Activated T-helper 9 cell treated with anti-CD3 and anti-CD28 coated beads, Interleukin-2, amount 50 U/mL, for 16 hours (primary cell): ENCODE results near the gene NEIL3.

Experiments used
- DNase-seq: peaks from one replicate; pipeline ENCODE4 v3.0.0-alpha.2; 2020; ENCODE audit warnings: low read depth

The NEIL3 gene

DNA sequence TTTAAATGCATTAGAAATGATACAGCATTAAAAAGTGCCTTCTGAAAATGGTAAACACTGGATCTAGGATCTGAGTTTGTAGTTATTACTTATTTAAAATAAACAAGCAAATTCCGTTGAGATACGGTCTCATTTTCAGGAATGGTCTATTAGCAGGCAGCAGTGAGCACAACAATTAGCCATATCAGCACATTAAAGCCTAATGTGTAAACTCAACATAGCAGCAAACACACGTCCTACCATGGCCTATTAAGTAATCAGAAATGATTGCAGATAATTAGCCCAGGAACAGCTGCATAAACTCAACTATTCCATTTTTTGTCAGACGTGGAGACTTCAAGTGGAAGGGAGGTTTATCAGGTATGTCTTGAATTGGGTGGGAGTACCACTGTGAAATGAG is 61.8 kb downstream of the NEIL3 start:
- no peak for DNase-seq

DNA sequence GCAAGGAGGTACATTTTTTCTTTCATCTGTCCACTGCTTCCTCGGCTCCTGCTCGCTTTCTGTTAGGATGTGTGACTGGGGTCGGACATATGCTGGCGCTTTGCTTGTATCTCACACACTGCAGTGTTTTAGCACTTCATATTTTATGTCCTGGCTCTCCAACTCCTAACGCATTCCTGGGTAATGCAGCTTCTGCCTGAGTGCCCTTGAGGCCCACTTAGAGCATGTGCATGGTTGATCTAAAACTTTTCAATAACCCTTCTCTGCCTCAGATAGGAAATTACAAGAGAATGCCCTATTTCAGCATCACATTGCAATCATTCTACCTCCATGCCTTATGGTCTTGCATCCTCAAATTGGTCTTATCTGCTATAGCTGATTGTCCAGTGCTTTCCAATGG is 65.3 kb downstream of the NEIL3 start:
- no peak for DNase-seq

DNA sequence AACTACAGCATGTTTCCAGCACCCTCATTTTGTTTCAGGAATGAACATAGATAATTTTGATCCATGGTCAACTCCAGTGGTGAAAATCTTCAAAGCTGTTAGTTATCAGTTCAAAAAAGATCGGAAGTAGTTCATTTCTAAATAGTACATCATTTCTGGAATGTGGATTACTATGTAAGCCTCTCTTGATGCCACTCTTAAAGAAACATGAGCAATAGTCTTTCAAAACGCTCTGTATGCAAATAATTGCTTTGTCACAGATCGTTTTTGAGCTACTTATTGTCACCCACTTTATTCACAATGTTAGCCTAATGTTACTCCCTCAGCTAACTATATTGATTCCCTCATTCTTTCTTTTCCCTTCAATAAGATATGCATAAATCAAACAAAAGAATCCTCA is 65.7 kb downstream of the NEIL3 start:
- no peak for DNase-seq

DNA sequence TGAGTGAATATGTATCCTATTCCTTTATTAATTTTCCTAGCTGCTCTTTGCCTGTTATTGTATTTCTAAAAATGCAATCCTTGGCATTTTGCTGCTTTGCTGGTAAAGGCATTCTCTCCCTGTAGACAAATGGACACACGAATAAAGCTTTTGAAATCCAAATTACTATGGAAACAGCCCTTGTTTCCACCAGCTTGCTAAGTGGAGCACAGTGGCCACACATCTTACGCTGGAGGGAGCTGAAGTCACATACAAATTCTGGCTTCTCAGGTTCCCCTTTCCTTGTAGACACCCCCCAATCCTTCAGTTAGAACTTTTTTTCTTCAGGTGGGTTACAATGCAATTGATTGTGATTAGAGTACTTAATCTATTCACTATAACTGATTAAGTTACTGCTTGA is 66.3 kb downstream of the NEIL3 start:
- DNase-seq: no peak

DNA sequence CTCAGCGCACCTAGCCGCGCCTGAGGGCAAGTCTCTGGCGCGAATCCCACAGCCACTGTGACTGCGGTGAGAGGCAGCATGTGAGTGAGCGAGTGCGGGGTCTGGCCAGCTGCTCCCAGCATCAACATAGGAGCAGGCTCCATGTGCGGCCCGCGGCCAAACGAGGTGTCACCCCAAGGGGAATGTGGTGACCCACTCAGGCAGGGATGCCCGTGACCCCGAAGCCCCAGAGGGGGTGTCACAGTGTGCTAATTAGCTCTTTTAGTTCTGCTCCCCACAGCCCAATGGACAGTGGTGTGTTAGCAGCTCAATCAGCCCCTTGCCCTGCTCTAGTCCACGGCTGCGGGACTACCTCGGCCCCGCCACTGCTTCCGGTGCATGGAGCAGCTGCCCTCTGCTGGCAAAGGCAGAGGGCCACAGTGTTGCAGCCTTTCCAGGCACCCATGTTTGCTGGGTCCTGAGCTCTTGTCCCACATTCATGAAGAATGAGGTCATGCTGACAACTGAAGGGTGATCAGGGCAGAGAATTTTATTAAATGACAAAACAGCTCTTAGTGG is 71.1 kb downstream of the NEIL3 start:
- no peak for DNase-seq

DNA sequence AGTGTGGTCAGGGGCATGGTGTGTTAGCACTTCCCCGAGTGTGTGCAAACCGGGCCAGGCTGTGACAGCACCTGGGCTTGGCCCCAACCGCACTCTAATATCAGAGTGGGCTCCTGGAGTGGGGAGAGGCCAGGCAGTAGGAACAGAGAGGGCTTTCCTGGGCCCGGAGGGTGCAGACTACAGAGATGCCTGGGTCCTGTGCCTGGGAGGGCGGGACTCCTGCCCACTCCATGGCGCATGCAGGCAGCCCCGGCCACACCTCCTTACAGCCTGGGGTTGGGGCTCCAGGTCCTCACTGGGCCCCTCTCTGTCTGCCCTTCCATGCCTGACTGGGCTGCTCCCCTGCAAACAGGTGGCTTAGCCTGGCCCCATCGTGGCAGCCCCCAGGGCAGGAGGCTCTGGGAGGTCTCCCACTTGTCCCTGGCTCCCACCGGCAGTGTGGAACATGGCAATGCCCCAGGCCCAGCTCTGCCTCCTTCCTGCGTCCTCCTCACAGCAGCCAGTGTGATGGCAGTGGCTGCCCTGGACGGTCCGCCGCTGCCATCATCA is 72.2 kb downstream of the NEIL3 start:
- no peak for DNase-seq

DNA sequence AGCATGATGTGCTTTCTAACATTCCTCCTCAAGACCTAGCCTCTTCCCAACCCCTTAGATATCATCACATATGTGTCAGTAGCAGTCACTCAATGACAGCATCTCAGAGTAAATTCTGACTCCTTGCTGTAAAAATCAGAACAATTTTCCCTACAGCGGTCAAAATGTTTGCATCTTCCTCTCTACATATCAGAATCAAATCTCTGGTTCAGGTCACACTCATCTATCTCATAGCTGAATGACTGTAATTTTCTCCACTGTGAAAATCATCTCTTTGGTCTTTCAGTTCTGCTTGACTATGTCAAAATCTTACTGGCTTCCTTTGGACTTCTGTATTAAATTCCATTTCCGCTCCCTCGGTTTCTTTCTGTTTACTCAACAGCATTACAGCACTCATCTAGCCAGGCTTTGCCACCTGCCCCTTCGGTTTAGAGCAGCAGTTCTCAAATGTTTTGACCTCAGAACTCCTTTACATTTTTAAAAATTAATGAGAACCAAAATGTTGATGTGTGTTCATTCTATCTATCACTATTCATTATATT is 75.3 kb downstream of the NEIL3 start:
- no peak for DNase-seq

DNA sequence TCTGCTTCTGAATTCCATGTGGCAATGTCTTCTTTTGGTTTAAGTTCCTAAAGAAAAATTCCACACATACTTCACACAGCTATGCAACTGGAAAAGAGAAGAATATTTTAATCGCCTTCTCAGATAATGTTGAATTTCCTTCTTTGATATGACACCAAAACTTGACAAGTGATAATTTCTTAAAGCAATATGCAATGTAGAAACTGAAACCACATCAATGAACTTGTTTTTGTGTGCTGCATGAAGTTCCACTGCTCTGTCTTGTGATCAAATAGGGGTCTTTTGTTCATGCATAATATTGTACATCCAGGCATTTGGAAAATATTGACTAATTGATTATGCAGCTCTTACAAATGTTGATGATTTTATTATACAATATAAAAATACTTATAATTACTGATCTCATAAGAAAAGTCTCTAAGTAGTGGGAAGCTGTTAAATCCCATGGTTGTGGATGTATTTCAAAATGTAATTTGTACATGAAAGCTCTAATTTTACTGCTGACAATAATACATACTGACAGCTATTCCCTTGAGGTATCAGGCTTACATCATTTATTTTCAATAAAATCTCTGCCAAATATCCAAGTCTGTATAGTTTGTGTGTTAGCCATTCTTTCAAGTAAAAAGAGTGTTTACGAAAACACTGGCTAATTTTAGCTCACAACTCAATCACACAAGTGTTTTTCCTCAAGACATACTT is 76.1 kb downstream of the NEIL3 start:
- no peak for DNase-seq

DNA sequence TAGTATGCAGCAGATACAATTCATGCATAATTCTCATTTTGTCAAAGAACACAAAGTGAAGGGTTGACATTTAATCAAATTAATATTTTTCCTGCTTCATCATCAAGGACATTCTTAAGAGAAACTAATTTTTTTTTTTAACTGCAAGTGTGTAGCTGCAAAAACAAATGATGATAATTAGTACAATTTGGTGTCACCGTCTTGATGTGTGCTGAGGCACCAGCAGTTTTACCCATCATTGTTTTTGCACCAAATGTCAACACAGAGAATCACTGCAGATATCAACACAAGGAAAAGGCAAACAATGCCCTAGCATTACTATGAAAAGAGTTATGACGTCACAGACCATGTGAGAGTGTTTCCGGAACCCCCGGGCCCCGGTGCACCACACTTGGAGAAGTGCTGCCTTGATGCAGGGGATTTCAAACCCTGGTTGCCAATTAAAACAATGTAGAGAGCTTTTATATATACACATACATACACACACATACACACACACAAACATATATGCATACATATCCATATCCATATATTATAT is 76.7 kb downstream of the NEIL3 start:
- no peak for DNase-seq

DNA sequence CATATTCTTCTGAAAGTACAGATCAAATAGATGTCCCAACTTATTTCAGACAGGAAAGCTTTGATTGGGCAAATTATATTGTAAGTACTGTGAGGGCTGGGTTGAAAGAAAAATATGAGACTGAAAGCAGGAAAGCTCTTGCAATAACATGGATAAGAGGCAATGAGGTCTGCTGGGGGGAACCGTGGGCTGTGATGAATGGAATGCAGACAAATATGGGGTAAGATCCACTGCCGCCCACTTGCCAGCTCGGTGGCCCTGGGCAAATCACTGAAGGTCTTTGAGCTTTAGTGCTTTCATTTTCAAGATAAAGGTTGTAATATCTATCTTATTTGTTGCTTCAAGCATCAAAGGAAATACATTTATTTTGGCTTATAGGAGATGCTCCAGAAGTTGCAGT is 81.6 kb downstream of the NEIL3 start:
- no peak for DNase-seq

DNA sequence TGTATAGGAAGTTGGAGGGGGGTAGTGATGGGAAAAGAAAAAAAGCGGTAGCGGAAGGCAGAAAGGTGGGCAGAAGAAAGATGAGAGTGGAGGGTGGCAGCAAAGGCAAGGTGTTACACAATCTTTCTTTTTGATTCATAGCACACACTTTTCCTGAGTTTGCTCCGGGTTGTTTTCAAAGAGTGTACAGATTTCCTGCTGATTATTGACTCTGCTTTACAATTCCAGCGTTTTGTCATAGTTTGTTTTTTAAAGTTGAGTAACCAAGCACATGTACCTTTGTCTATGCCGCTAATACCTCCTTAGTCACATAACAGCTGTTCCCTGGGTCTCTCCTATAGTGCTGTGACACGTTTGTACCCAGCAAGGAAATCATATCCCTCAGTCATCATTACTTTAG is 82.3 kb downstream of the NEIL3 start:
- no peak for DNase-seq

DNA sequence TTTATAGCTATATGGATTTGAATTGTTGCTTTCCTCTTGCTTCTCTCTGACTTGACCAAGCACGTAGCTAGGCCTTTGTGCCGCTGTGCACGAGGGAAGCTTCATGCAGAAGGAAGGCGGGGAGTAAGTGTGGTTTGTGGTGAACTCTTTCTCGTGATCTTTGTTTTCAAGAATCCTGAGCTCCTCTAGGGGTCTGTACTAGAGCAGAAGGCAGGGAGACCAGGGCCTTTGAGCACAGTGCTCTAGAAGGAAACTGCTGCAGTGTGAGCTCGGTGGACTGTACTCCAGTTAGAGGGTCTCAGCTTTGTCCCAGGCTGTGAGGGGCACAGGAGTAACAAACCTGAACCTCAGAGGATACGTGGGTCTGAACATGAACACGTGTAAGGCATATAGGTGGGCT is 83.6 kb downstream of the NEIL3 start:
- no peak for DNase-seq

DNA sequence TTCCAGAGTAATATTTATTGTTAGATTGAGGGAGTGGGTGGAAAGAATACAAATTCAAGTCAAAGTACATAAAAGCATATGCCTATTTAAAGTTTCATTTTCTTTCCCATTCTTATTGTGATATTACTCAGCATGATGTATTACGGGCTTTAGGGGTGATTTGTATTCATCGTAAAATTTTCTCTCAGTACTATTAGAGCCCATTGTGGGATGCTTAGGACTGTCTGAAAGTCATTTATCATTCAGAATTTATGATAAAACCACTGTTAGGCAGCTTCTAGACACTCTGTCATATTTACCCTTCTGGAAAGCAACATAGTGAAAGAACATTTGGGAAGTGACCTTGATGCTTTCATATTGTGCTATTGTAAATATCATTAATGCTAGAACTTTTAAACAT is 86.7 kb downstream of the NEIL3 start:
- DNase-seq: no peak

DNA sequence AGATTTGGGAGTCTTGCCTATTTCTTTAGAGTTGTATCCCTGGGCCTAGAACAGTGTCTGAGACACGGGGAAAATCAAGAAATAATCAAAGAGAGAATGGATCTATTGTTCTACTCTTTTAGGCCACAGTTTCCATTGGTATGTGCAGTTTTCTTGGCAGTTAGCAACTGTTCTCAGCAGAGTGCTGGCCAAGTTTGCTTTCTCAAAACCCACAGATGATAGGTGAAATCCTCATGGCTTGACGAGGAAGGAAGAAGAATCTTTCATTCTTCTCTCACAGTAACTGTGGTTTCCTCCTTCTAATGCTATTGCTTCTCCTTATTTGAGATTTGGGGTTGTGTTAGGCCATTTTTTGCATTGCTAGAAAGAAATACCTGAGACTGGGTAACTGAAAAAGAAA is 90.4 kb downstream of the NEIL3 start:
- no peak for DNase-seq

DNA sequence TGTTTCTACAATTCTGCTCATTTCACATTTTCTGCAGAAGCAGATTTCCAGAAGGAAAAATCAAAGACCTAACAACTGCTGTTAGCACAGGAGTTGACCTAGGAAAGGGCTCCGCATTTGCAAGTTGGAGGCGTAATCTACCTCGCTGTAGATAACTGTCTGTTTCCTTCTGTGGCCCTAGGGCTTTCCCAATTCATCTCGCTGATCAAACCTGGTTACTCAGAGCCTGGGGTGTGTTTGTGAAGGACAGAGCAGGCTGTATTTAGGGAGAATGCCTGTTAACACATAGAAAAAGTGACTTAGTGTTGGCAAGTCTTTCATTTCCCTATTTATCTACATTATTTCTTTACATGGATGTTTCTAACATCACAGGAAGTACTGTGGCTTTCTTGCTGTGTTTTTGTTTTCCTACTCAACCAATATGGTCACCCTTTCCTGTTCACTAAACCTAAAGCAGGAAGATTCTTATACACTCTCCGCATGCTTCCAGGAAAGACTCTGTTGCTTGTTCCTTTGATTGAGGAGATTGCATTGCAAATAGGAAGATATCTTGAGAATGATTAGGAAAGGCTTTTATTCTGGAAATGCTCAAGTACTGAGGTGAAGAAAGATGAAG is 92.1 kb downstream of the NEIL3 start:
- no peak for DNase-seq

DNA sequence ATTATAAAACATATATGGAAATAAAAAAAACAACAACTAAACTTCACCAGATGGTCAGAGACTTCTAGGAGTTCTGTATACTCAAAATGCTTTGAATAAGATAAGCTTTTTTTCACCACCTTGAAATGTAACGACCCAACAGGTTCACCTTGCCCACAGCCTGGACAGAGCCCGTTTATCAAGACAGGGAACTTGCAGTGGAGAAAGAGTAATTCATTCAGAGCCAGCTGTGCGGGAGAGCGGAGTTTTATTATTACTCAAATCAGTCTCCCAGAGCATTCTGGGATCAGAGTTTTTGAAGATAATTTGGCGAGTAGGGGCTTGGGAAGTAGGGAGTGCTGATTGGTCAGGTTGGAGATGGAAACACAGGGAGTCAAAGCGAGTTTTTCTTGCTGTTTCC is 94.1 kb downstream of the NEIL3 start:
- DNase-seq: no peak

DNA sequence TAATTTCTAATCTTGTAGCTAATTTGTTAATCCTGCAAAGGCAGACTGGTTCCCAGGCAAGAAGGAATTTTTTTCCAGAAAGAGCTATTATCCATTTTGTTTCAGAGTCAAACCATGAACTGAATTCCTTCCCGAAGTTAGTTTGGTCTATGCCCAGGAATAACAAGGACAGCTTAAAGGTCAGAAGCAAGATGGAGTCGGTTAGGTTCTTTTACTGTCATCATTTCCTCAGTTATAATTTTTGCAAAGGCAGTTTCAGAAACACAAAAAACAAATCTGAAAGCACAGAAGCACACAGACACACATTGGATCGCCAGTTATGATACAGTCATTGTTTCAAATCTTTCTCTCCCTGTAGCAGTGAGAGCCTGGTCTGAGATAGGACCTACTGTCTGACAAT is 94.7 kb downstream of the NEIL3 start:
- no peak for DNase-seq

DNA sequence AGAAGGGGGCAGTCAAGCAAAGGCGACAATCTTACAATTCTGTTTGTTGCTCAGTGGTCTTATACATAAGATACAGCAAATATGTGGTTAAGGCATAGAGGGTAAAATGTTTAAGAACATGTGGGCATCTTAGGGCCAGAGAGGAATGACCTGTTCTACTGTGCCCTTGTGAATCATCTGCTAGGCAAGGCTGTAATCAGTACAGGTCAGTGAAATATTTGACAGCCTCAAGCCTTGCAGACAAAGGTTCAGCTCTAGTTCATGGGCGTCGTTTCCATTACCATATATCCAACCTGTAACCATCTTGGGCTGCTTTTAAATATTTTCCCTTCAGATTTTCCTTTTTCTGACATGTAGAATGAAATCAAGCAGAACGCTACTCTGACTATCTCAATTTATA is 95.3 kb downstream of the NEIL3 start:
- DNase-seq: no peak

DNA sequence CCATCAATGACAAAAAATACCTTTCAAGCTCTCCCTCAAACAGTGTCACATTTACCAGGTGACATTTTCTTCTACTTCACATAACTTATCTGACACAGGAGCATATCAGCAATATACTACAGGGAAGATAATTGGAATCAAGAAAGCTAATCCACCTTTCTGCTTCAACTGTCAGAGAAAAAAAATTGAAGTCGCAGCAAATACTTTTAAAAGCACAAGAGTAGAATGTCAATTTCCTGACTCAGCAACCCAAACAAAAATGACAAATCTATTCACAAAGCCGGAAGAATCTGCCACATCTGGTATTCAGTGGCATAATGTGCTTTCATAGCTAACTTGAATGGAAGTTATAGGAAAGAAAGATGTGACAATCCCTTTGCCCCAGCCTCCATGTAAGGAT is 95.8 kb downstream of the NEIL3 start:
- DNase-seq: no peak

DNA sequence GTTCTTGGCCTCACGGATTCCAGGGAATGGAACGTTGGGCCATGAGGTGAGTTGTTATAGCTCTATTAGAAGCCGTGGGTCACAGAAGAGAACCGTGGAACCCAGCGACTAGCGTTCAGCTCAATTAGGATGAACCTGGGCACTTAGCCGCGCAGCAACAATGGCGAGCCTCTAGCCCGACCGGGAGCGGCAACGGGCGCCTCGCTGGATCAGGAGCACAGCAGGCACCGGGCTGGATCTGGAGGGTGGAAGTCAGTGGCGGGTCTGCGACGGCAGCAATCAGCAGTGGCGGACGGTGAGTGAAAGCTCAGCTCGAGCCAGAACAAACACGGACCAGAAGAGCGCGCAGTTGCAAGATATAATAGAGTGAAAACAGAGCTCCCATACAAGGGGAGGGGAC is 98.3 kb downstream of the NEIL3 start:
- DNase-seq: no peak

DNA sequence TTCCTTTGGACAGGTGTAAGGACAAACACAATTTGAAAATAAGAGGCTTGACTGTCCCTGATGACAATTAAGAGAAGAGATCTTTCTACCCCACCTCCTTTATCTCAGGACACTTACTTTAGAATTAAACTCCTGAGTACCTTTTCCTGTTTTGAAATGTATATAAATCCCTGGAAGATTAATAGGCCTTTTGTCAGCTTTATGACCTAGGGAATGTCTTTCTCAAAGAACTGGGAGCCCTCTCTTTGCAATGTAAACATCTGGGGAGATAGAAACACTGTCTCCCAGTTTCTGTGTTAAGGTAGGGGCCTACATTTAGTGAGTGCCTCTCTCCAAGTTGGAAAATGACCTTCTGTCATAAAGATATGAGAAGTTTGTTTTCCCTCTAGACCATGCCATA is 100.9 kb downstream of the NEIL3 start:
- DNase-seq: no peak

DNA sequence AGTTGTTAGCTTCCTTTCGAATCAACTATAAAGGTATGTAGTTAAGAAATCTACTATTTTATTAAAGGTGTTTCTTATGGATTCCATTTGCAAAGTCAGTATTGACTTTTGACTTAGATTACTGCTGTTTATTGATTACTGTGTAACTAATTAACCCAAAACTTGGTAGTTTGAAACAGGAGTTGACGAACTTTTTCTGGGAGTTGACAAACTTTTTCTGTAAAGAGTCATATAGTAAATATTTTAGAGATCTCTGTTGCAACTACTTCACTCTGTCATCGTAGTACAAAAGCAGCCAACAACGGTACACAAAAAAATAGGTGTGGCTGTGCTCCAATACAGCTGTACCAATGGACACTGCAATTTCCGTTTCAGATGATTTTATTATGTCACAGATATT is 102.3 kb downstream of the NEIL3 start:
- no peak for DNase-seq
